HepG2 (cell line): ENCODE data around the gene TRDN. TPM values are rescaled to one million over a fixed set of nuclear protein-coding genes. Genes with fewer than 3 reads are reported as not detected.
A peak's percentile ranks its signal among the peaks of the same experiment; 100 is the strongest.

ENCODE experiments used
- ATAC-seq: fragments of 200-7000 bp; cut with Tn5 transposase; 3 replicates; pipeline ENCODE4 v1.9.1; 2020; ENCODE audit warnings: mild to moderate bottlenecking, moderate library complexity
- BruUV-seq: library from RNA; stranded (reverse); fragments of 400-500 nt; replicated peaks from 2 replicates; lab custom pipeline; 2021; lab: Mats Ljungman, UMichigan
- CTCF ChIA-PET: fragments of 300-600 bp; formaldehyde crosslinking; extraction: SDS; loops from one replicate; lab custom pipeline; 2021; ENCODE audit warnings: low total read pairs, inconsistent platforms, low intra/inter-chr PET ratio; lab: Yijun Ruan, JAX
- POLR2A ChIA-PET: fragments of 350-600 bp; sonication (Branson Sonifier 250); formaldehyde crosslinking; loops from one replicate; lab custom pipeline; 2020; ENCODE audit warnings: antibody characterized with exemption, inconsistent platforms; lab: Yijun Ruan, JAX
- DNase-seq: peaks from one replicate; pipeline ENCODE4 v3.0.0-alpha.2; 2015; ENCODE audit warnings: low spot score
- FAIRE-seq: peaks from 3 replicates; lab custom pipeline; 2011; peaks lifted over from hg19 to GRCh38; lab: Jason Lieb, UNC
- H2AFZ ChIP-seq: one replicate; pipeline ENCODE4 v1.6.1; 2011; ENCODE audit warnings: low read length, inconsistent platforms
- H3K27ac ChIP-seq: fragments of 300-600 bp; 3 replicates; pipeline ENCODE4 v1.8.0; 2011; ENCODE audit warnings: mixed run types, mild to moderate bottlenecking, mixed read lengths, low read length, inconsistent platforms; ENCODE audit not compliant: insufficient read depth; ENCODE audit errors: extremely low read length
- H3K27me3 ChIP-seq, 2 experiments: fragments of 200-600 bp in 1 of 2; 2 replicates in 1 of 2; 3 replicates in 1 of 2; pipeline versions ENCODE4 v1.6.0 to v1.8.0; 2011; ENCODE audit warnings: low read length in 2 of 2, mild to moderate bottlenecking in 2 of 2, moderate library complexity in 2 of 2, inconsistent platforms in 1 of 2; ENCODE audit not compliant: insufficient read depth in 2 of 2, control insufficient read depth in 1 of 2
- H3K36me3 ChIP-seq, 2 experiments: fragments of 200-600 bp in 1 of 2; replicated peaks in 1 of 2; 2 replicates in 1 of 2; 3 replicates in 1 of 2; pipeline versions ENCODE4 v1.5.1 to v1.8.0; 2011; ENCODE audit warnings: low read length in 2 of 2, inconsistent platforms in 1 of 2; ENCODE audit not compliant: insufficient read depth in 2 of 2, control insufficient read depth in 1 of 2
- H3K4me1 ChIP-seq: 2 replicates; pipeline ENCODE4 v1.5.1; 2012; ENCODE audit warnings: low read length, inconsistent platforms; ENCODE audit not compliant: insufficient read depth
- H3K4me2 ChIP-seq: 2 replicates; pipeline ENCODE4 v1.6.0; 2011; ENCODE audit warnings: low read depth, low read length, inconsistent platforms
- H3K4me3 ChIP-seq, 3 experiments: fragments of 200-600 bp in 1 of 3; sonication (generic), shearing (Covaris generic) in 1 of 3; replicated peaks in 1 of 3; 2 replicates each; pipeline ENCODE4 v1.5.1; 2011 to 2016; ENCODE audit warnings: low read length in 3 of 3, inconsistent platforms in 2 of 3, low read depth in 2 of 3, mild to moderate bottlenecking in 2 of 3, control low read depth in 1 of 3, mixed read lengths in 1 of 3; ENCODE audit not compliant: insufficient read depth in 1 of 3
- H3K79me2 ChIP-seq: one replicate; pipeline ENCODE4 v1.6.1; 2011; ENCODE audit warnings: low read length, inconsistent platforms; ENCODE audit not compliant: insufficient read depth
- H3K9ac ChIP-seq: 2 replicates; pipeline ENCODE4 v1.6.0; 2011; ENCODE audit warnings: mild to moderate bottlenecking, low read depth, low read length, inconsistent platforms; ENCODE audit not compliant: insufficient read depth
- H3K9me3 ChIP-seq: 2 replicates; pipeline ENCODE4 v1.5.1; 2012; ENCODE audit warnings: mild to moderate bottlenecking, low read length
- H4K20me1 ChIP-seq: 2 replicates; pipeline ENCODE4 v1.6.0; 2011; ENCODE audit warnings: inconsistent platforms, mild to moderate bottlenecking, low read length, moderate library complexity; ENCODE audit not compliant: insufficient read depth
- CTCF ChIP-seq: sonication (generic); formaldehyde crosslinking; IDR thresholded peaks from 2 replicates; pipeline ENCODE4 v1.5.0; 2020; ENCODE audit warnings: mild to moderate bottlenecking, missing genetic modification reagents, moderate library complexity
- MAFK ChIP-seq, 2 experiments: IDR thresholded peaks in 1 of 2; conservative IDR thresholded peaks in 1 of 2; 2 replicates each; pipeline ENCODE4 v1.6.1; 2011; ENCODE audit warnings: improper control_type of control experiment in 2 of 2, low read length in 2 of 2
- SMC3 ChIP-seq: IDR thresholded peaks from 2 replicates; pipeline ENCODE4 v1.6.1; 2011; ENCODE audit warnings: low read length, improper control_type of control experiment
- STAG1 ChIP-seq: sonication (generic); formaldehyde crosslinking; IDR thresholded peaks from 2 replicates; pipeline ENCODE4 v1.4.0; 2020; ENCODE audit warnings: missing genetic modification reagents
- ZNF337 ChIP-seq: sonication (generic); formaldehyde crosslinking; IDR thresholded peaks from 2 replicates; pipeline ENCODE4 v1.5.1; 2020; ENCODE audit warnings: missing genetic modification reagents, low read depth, mild to moderate bottlenecking, borderline replicate concordance
- ZNF616 ChIP-seq: sonication (generic); formaldehyde crosslinking; IDR thresholded peaks from 2 replicates; pipeline ENCODE4 v1.5.0; 2020; ENCODE audit warnings: low read depth, mild to moderate bottlenecking, missing genetic modification reagents
- WGBS: methylation state at CpG from one replicate; pipeline ENCODE4 v1.1.6; 2017; ENCODE audit warnings: low lambda C conversion rate; 5-methylcytosine and 5-hydroxymethylcytosine counted together
- in situ Hi-C: cut with HindIII; loops from 2 replicates; pipeline ENCODE4 v1.10.0; 2017; ENCODE audit warnings: low pct_unique_long_range_greater_than_20kb; ENCODE audit not compliant: extremely low pct_ligation_motif_present
- intact Hi-C: fragments of 100-400 bp; cut with micrococcal nuclease; formaldehyde crosslinking; loops from one replicate; pipeline ENCODE4 v1.10.0; 2022; ENCODE audit not compliant: unreplicated experiment
- polyA plus RNA-seq, 8 experiments: library from polyadenylated mRNA; depleted of rRNA in 3 of 8; stranded (reverse) in 7 of 8; unstranded in 1 of 8; fragments of >200 nt; fragmentation: Illumina TruSeq in 4 of 8; extraction: Trizol in 4 of 8; gene quantifications; 2 replicates each; pipeline versions ENCODE4 v1.2.1 to v1.2.3, GENCODE V29; 2011 to 2016; ENCODE audit warnings: low read depth in 4 of 8, missing spikeins in 1 of 8, mixed read lengths in 1 of 8; ENCODE audit not compliant: insufficient read depth in 1 of 8
- total RNA-seq, 5 experiments: library from RNA; depleted of rRNA; stranded (reverse); fragments of >200 nt; fragmentation: Illumina TruSeq; extraction: Trizol; gene quantifications; 2 replicates each; pipeline ENCODE4 v1.2.3, GENCODE V29; 2016; ENCODE audit warnings: low read depth in 1 of 5
- TF ChIP-seq, protein P1 (sequence below): sonication (generic); formaldehyde crosslinking; IDR thresholded peaks from 2 replicates; pipeline ENCODE4 v1.5.0; 2020; ENCODE audit warnings: mild to moderate bottlenecking, missing genetic modification reagents

TRDN gene
- total and polyA plus RNA-seq, 2 of the 13 experiments (the other 11 are each of a cell fraction or from before 2014, with no cell fraction given), result not detected

DNA sequence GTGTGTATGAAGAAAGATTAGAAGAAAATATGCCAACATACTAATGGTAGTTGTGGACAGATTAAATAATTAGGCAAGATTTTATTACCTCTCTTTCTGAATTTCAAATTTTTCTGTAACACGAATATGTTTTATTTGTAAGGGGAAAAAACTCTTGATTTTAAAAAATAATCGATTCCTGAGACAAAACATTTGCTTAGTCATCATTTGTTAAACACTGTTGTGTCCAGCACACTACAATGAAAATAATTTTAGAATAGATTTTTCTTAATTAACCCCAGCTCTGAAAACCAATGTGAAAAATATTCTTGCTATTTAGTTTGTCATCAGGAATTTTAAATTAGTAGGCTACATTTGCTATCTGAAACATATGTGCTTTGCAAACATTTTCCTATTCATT lies 253.0 kb downstream of the TRDN start:
- Histone ChIP-seq H4K20me1 (no peaks in the 10 kb centered on the region), H3K9ac (no peak overlapping the region), H2AFZ (no peak overlapping the region), H3K36me3 (no peaks in the 10 kb centered on the region), H3K4me1 (no peaks in the 10 kb centered on the region), H3K27ac (no peak overlapping the region), H3K4me2 (no peak overlapping the region), H3K79me2 (no peaks in the 10 kb centered on the region), H3K9me3 (no peaks in the 10 kb centered on the region), H3K27me3 (no peaks in the 10 kb centered on the region), H3K4me3 (no peak overlapping the region)
- under 1% methylated on average over 2 of the region's 2 CpGs for WGBS
- CTCF ChIA-PET, result no interaction called here
- no TSS peak for BruUV-seq
- intact Hi-C loops (loop anchor here (5.0 kb wide), 1 partner anchor 651 kb away; no protein-coding TSS in a partner anchor), in situ Hi-C loops (no loop called here)
- TF ChIP-seq ZNF337 (CRISPR knock-in tag), result no peak
- TF ChIP-seq MAFK (conservative IDR thresholded peaks at IDR 0.05 in 1 of 2, IDR thresholded peaks at IDR 0.05 in 1 of 2; ENCODE audit: low read length in 2 of 2), result peak in 1 of 2 experiments; percentile 3; a peak in 1 of 4 replicates
- TF ChIP-seq, protein P1, sequence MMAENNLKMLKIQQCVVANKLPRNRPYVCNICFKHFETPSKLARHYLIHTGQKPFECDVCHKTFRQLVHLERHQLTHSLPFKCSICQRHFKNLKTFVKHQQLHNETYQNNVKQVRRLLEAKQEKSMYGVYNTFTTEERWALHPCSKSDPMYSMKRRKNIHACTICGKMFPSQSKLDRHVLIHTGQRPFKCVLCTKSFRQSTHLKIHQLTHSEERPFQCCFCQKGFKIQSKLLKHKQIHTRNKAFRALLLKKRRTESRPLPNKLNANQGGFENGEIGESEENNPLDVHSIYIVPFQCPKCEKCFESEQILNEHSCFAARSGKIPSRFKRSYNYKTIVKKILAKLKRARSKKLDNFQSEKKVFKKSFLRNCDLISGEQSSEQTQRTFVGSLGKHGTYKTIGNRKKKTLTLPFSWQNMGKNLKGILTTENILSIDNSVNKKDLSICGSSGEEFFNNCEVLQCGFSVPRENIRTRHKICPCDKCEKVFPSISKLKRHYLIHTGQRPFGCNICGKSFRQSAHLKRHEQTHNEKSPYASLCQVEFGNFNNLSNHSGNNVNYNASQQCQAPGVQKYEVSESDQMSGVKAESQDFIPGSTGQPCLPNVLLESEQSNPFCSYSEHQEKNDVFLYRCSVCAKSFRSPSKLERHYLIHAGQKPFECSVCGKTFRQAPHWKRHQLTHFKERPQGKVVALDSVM (CRISPR knock-in tag), result no peak
- POLR2A ChIA-PET, result no interaction called here
- DNase-seq, result no peak
- no peak for ATAC-seq
- FAIRE-seq, result peak; percentile 4

DNA sequence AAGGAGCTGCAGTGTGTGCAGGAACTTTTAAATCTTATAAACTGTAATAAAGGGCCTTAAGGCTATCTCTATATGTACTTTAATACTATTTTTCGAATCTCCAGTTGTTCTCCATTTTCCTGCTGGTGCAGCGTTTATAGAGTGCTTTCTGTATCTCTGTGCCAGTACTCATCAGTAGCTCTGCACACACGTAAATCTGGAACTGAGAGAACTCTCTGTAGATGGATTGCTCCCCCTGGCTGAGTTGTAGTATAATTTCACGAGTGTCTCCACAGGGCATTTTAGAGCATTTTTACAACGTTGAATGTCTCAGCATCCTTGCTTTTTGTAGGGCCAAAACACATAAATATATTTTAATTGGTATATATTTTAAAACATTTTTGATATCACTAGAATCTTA lies 256.5 kb downstream of the TRDN start:
- no peaks in the 10 kb centered on the region for H3K79me2 ChIP-seq
- FAIRE-seq (no peak), DNase-seq (peak; percentile 22)
- 1% methylated on average over 5 of the region's 5 CpGs for WGBS
- CTCF ChIA-PET, result no interaction called here
- H3K36me3 ChIP-seq, result no peaks in the 10 kb centered on the region
- POLR2A ChIA-PET, result no interaction called here
- H4K20me1 ChIP-seq, result no peaks in the 10 kb centered on the region
- no peak overlapping the region for H3K27ac ChIP-seq
- H3K4me3 ChIP-seq, result no peak overlapping the region
- no peak overlapping the region for H3K4me2 ChIP-seq
- in situ Hi-C loops (no loop called here), intact Hi-C loops (loop anchor here (1.0 to 5.0 kb wide), 2 partner anchors 511 to 648 kb away; no protein-coding TSS in a partner anchor)
- BruUV-seq, result no TSS peak
- no peaks in the 10 kb centered on the region for H3K9me3 ChIP-seq
- no peaks in the 10 kb centered on the region for H3K27me3 ChIP-seq
- H3K9ac ChIP-seq, result no peak overlapping the region
- TF ChIP-seq CTCF (CRISPR knock-in tag), result peak; percentile 46
- peak; percentile 41 for TF ChIP-seq SMC3
- TF ChIP-seq ZNF616 (CRISPR knock-in tag), result no peak
- peak; percentile 49 for TF ChIP-seq STAG1 (CRISPR knock-in tag)
- TF ChIP-seq, all 625 proteins: peak for 3
- no peak overlapping the region for H2AFZ ChIP-seq
- peak; percentile 92 for ATAC-seq
- H3K4me1 ChIP-seq, result no peaks in the 10 kb centered on the region
